KMS-11 (cell line): ENCODE data around the gene OR4D1.
"Not testable (repeated sequence)": the region's sequence is repeated elsewhere in the genome, so short reads cannot be mapped to it uniquely, and the experiment has no call there.

Experiments
- H2AFZ ChIP-seq: fragments of 200-600 bp; sonication (generic); 2 replicates; pipeline ENCODE4 v1.6.1; 2016; ENCODE audit warnings: antibody characterized with exemption, mixed run types, low read depth
- H3K27ac ChIP-seq: fragments of 200-600 bp; sonication (generic); 2 replicates; pipeline ENCODE4 v1.6.1; 2016; ENCODE audit warnings: mild to moderate bottlenecking, mixed run types
- H3K27me3 ChIP-seq: fragments of 200-600 bp; sonication (generic); 2 replicates; pipeline ENCODE4 v1.6.1; 2017; ENCODE audit warnings: mild to moderate bottlenecking, low read depth, mixed run types, moderate library complexity; ENCODE audit not compliant: insufficient read depth
- H3K36me3 ChIP-seq: fragments of 200-600 bp; sonication (generic); 2 replicates; pipeline ENCODE4 v1.6.1; 2017; ENCODE audit warnings: mild to moderate bottlenecking, mixed run types; ENCODE audit not compliant: insufficient read depth
- H3K4me1 ChIP-seq: fragments of 200-600 bp; sonication (generic); 2 replicates; pipeline ENCODE4 v1.6.1; 2016; ENCODE audit warnings: mild to moderate bottlenecking, low read depth, mixed run types; ENCODE audit not compliant: poor library complexity, severe bottlenecking
- H3K4me2 ChIP-seq: fragments of 200-600 bp; sonication (generic); 2 replicates; pipeline ENCODE4 v1.7.0; 2016; ENCODE audit warnings: mild to moderate bottlenecking, mixed run types
- H3K4me3 ChIP-seq: fragments of 200-600 bp; sonication (generic); IDR thresholded peaks from 2 replicates; pipeline ENCODE4 v1.6.1; 2017; ENCODE audit warnings: low read depth, low read length, mixed read lengths; ENCODE audit not compliant: insufficient read depth
- H3K79me2 ChIP-seq: fragments of 200-600 bp; sonication (generic); 2 replicates; pipeline ENCODE4 v1.6.1; 2016; ENCODE audit warnings: low read depth, mixed run types; ENCODE audit not compliant: insufficient read depth
- H3K9ac ChIP-seq: fragments of 200-600 bp; sonication (generic); 2 replicates; pipeline ENCODE4 v1.6.1; 2016; ENCODE audit warnings: mild to moderate bottlenecking, mixed run types
- H4K20me1 ChIP-seq: fragments of 200-600 bp; sonication (generic); 2 replicates; pipeline ENCODE4 v1.6.1; 2016; ENCODE audit warnings: mild to moderate bottlenecking, mixed run types; ENCODE audit not compliant: insufficient read depth
- CTCF ChIP-seq: fragments of 200-600 bp; sonication (generic); conservative IDR thresholded peaks from 2 replicates; pipeline ENCODE4 v1.6.1; 2017; ENCODE audit warnings: low read depth, mild to moderate bottlenecking, antibody characterized with exemption, low read length, moderate library complexity, mixed read lengths

Gene OR4D1

GRCh38 chr17:58121925-58122324 lies 26.3 kb upstream of the OR4D1 start:
- Histone ChIP-seq H3K9ac (no peak overlapping the region), H3K4me2 (no peak overlapping the region), H3K4me3 (no peak overlapping the region), H3K27me3 (no peaks in the 10 kb centered on the region), H2AFZ (no peak overlapping the region), H3K79me2 (no peaks in the 10 kb centered on the region), H3K36me3 (no peaks in the 10 kb centered on the region), H4K20me1 (no peaks in the 10 kb centered on the region), H3K4me1 (peaks cover 3% of the 10 kb centered on the region), H3K27ac (no peak overlapping the region)
- TF ChIP-seq CTCF: peak; percentile 38

GRCh38 chr17:58127846-58128245 lies 20.3 kb upstream of the OR4D1 start:
- Histone ChIP-seq H3K4me2 (no peak overlapping the region), H4K20me1 (no peaks in the 10 kb centered on the region), H3K4me3 (no peak overlapping the region), H3K27ac (no peak overlapping the region), H3K9ac (no peak overlapping the region), H3K27me3 (no peaks in the 10 kb centered on the region), H2AFZ (no peak overlapping the region), H3K79me2 (no peaks in the 10 kb centered on the region), H3K4me1 (no peaks in the 10 kb centered on the region), H3K36me3 (no peaks in the 10 kb centered on the region)
- no peak for TF ChIP-seq CTCF

- not testable (repeated sequence) for H3K4me1 ChIP-seq, H3K36me3 ChIP-seq, H3K79me2 ChIP-seq, H3K27me3 ChIP-seq, H3K27ac ChIP-seq, H3K9ac ChIP-seq, H3K4me3 ChIP-seq, H2AFZ ChIP-seq, H3K4me2 ChIP-seq, H4K20me1 ChIP-seq
These were observed 15.5 kb upstream of the OR4D1 start for GRCh38 chr17:58132697-58133096.

- Histone ChIP-seq H3K4me1 (no peaks in the 10 kb centered on the region), H2AFZ (no peak overlapping the region), H3K27ac (no peak overlapping the region), H3K79me2 (no peaks in the 10 kb centered on the region), H3K4me2 (no peak overlapping the region), H3K4me3 (no peak overlapping the region), H4K20me1 (no peaks in the 10 kb centered on the region), H3K36me3 (no peaks in the 10 kb centered on the region), H3K9ac (no peak overlapping the region), H3K27me3 (no peaks in the 10 kb centered on the region)
- no peak for TF ChIP-seq CTCF
These were observed 11.4 kb upstream of the OR4D1 start for GRCh38 chr17:58136669-58137279.

GRCh38 chr17:58141505-58141904 lies 6.7 kb upstream of the OR4D1 start:
- Histone ChIP-seq H3K27ac (no peak overlapping the region), H3K4me3 (no peak overlapping the region), H3K9ac (no peak overlapping the region), H3K36me3 (no peaks in the 10 kb centered on the region), H3K4me1 (no peaks in the 10 kb centered on the region), H3K27me3 (no peaks in the 10 kb centered on the region), H2AFZ (no peak overlapping the region), H4K20me1 (no peaks in the 10 kb centered on the region), H3K79me2 (no peaks in the 10 kb centered on the region), H3K4me2 (no peak overlapping the region)
- no peak for TF ChIP-seq CTCF

- H3K79me2 ChIP-seq, H3K36me3 ChIP-seq, H3K27me3 ChIP-seq, H2AFZ ChIP-seq, H3K4me2 ChIP-seq, H3K9ac ChIP-seq, H3K4me1 ChIP-seq, H3K27ac ChIP-seq, H4K20me1 ChIP-seq, H3K4me3 ChIP-seq: not testable (repeated sequence)
These were observed 4.8 kb upstream of the OR4D1 start for GRCh38 chr17:58143335-58143734.
